ENCODE results near the gene PROC.

- TF ChIP-seq CTCF (tag by site-specific recombination; IDR thresholded peaks at IDR 0.05) (no peak), YY1 (tag by site-specific recombination; IDR thresholded peaks at IDR 0.05) (no peak), MYNN (tag by site-specific recombination; IDR thresholded peaks at IDR 0.05; ENCODE audit: borderline replicate concordance) (no peak), ZNF175 (tag by site-specific recombination; IDR thresholded peaks at IDR 0.05) (no peak), ZNF311 (tag by site-specific recombination; IDR thresholded peaks at IDR 0.05; ENCODE audit: borderline replicate concordance) (no peak), ZNF416 (tag by site-specific recombination; IDR thresholded peaks at IDR 0.05) (no peak), FEZF1 (tag by site-specific recombination; IDR thresholded peaks at IDR 0.05) (no peak), ZNF350 (tag by site-specific recombination; IDR thresholded peaks at IDR 0.05) (no peak), ZXDB (tag by site-specific recombination; IDR thresholded peaks at IDR 0.05) (no peak), ZNF280C (tag by site-specific recombination; IDR thresholded peaks at IDR 0.05) (no peak), ZNF776 (tag by site-specific recombination; IDR thresholded peaks at IDR 0.05; ENCODE audit: borderline replicate concordance) (no peak), ZBTB44 (tag by site-specific recombination; IDR thresholded peaks at IDR 0.05) (no peak)
Measured at GRCh38 chr2:127469051-127469450, 50.8 kb downstream of the PROC start.

Measured in HEK293 (cell line).